GM20431 (cell line): ENCODE data around the gene NUDT19.
"Not testable (repeated sequence)": the region's sequence is repeated elsewhere in the genome, so short reads cannot be mapped to it uniquely, and the experiment has no call there.

ENCODE experiments used
- in situ Hi-C: fragments of 300-500 bp; cut with MseI, MboI; formaldehyde crosslinking; loops from one replicate; pipeline ENCODE4 v1.15.0; 2020; ENCODE audit warnings: low sequenced_read_pairs; ENCODE audit not compliant: unreplicated experiment

The NUDT19 gene

GRCh38 chr19:32700129-32700528 is 8.5 kb downstream of the NUDT19 start:
- in situ Hi-C loops = not testable (repeated sequence)

GRCh38 chr19:32702010-32702409 is 10.4 kb downstream of the NUDT19 start:
- in situ Hi-C loops = no loop called here

GRCh38 chr19:32704006-32704405 is 12.4 kb downstream of the NUDT19 start:
- in situ Hi-C loops = not testable (repeated sequence)

GRCh38 chr19:32708457-32708856 is 16.8 kb downstream of the NUDT19 start:
- in situ Hi-C loops = no loop called here

- in situ Hi-C loops = no loop called here
Measured at GRCh38 chr19:32709032-32709431, 17.4 kb downstream of the NUDT19 start.

GRCh38 chr19:32711747-32712146 is 20.1 kb downstream of the NUDT19 start:
- in situ Hi-C loops = no loop called here

- in situ Hi-C loops = not testable (repeated sequence)
Measured at GRCh38 chr19:32716203-32716602, 24.6 kb downstream of the NUDT19 start.

GRCh38 chr19:32717496-32717895 is 25.9 kb downstream of the NUDT19 start:
- in situ Hi-C loops = no loop called here

- in situ Hi-C loops = no loop called here
Measured at GRCh38 chr19:32718286-32718685, 26.7 kb downstream of the NUDT19 start.

GRCh38 chr19:32719611-32720059 is 28.0 kb downstream of the NUDT19 start, which contains the start of gene TDRD12:
TDRD12 (plus strand) TSS chr19:32719767; CDS start chr19:32720073, 306 bp downstream.
- in situ Hi-C loops = no loop called here

GRCh38 chr19:32720216-32720935 is 28.8 kb downstream of the NUDT19 start:
- in situ Hi-C loops = no loop called here

- in situ Hi-C loops = no loop called here
Measured at GRCh38 chr19:32720936-32721250, 29.3 kb downstream of the NUDT19 start.

GRCh38 chr19:32735936-32736335 is 44.3 kb downstream of the NUDT19 start:
- in situ Hi-C loops = no loop called here

- in situ Hi-C loops = no loop called here
Measured at GRCh38 chr19:32743021-32743420, 51.4 kb downstream of the NUDT19 start.

- in situ Hi-C loops = no loop called here
Measured at GRCh38 chr19:32743447-32743846, 51.8 kb downstream of the NUDT19 start.

GRCh38 chr19:32744555-32745325 is 53.1 kb downstream of the NUDT19 start:
- in situ Hi-C loops = no loop called here

- in situ Hi-C loops = not testable (repeated sequence)
Measured at GRCh38 chr19:32745594-32746251, 54.1 kb downstream of the NUDT19 start.

- in situ Hi-C loops = not testable (repeated sequence)
Measured at GRCh38 chr19:32746631-32747196, 55.1 kb downstream of the NUDT19 start.

- in situ Hi-C loops = no loop called here
Measured at GRCh38 chr19:32748497-32748896, 56.9 kb downstream of the NUDT19 start.

- in situ Hi-C loops = no loop called here
Measured at GRCh38 chr19:32748948-32749347, 57.3 kb downstream of the NUDT19 start.

- in situ Hi-C loops = no loop called here
Measured at GRCh38 chr19:32749361-32749760, 57.7 kb downstream of the NUDT19 start.
